GM23338 (cell line): ENCODE measurements around the gene PCCB. TPM values are rescaled to one million over a fixed set of nuclear protein-coding genes. Genes with fewer than 3 reads are reported as not detected.

ENCODE experiments used
- ATAC-seq: fragments of 200-7000 bp; cut with Tn5 transposase; 3 replicates; pipeline ENCODE4 v1.9.1; 2020
- DNase-seq: peaks from one replicate; pipeline ENCODE4 v3.0.0-alpha.2; 2015; ENCODE audit warnings: low spot score
- H2AFZ ChIP-seq: fragments of 200-600 bp; sonication (generic); 2 replicates; pipeline ENCODE4 v1.8.0; 2016; ENCODE audit warnings: antibody characterized with exemption, mild to moderate bottlenecking, moderate library complexity
- H3F3A ChIP-seq: fragments of 200-600 bp; sonication (generic); replicated peaks from 2 replicates; pipeline ENCODE4 v1.8.0; 2017; ENCODE audit warnings: antibody characterized with exemption, mixed run types, low read depth
- H3K27ac ChIP-seq: fragments of 200-600 bp; sonication (generic); 2 replicates; pipeline ENCODE4 v1.6.1; 2016; ENCODE audit warnings: low read depth
- H3K27me3 ChIP-seq: fragments of 200-600 bp; sonication (generic); 2 replicates; pipeline ENCODE4 v1.8.0; 2016; ENCODE audit warnings: mild to moderate bottlenecking, mixed run types, moderate library complexity; ENCODE audit not compliant: insufficient read depth
- H3K36me3 ChIP-seq: fragments of 200-600 bp; sonication (generic); 2 replicates; pipeline ENCODE4 v1.8.0; 2016; ENCODE audit warnings: mild to moderate bottlenecking; ENCODE audit not compliant: insufficient read depth
- H3K4me1 ChIP-seq: fragments of 200-600 bp; sonication (generic); 2 replicates; pipeline ENCODE4 v1.8.0; 2016; ENCODE audit warnings: mild to moderate bottlenecking, moderate library complexity; ENCODE audit not compliant: insufficient read depth
- H3K4me2 ChIP-seq: fragments of 200-600 bp; sonication (generic); 2 replicates; pipeline ENCODE4 v1.7.1; 2017; ENCODE audit warnings: mixed run types
- H3K4me3 ChIP-seq: fragments of 200-600 bp; sonication (generic); 2 replicates; pipeline ENCODE4 v1.6.1; 2016; ENCODE audit warnings: mixed run types
- H3K79me2 ChIP-seq: fragments of 200-600 bp; sonication (generic); replicated peaks from 2 replicates; pipeline ENCODE4 v1.8.0; 2017; ENCODE audit warnings: mild to moderate bottlenecking; ENCODE audit not compliant: insufficient read depth
- H3K9me2 ChIP-seq: fragments of 200-600 bp; sonication (generic); 2 replicates; pipeline ENCODE4 v1.8.0; 2017; ENCODE audit not compliant: insufficient read depth
- H4K20me1 ChIP-seq: fragments of 200-600 bp; sonication (generic); replicated peaks from 2 replicates; pipeline ENCODE4 v1.8.0; 2017; ENCODE audit warnings: mild to moderate bottlenecking; ENCODE audit not compliant: insufficient read depth
- H3K27ac Mint-ChIP-seq: 2 replicates; pipeline ENCODE4 v1.8.0; 2020; ENCODE audit warnings: inconsistent platforms, mild to moderate bottlenecking, moderate library complexity, mixed read lengths
- H3K27me3 Mint-ChIP-seq: 3 replicates; pipeline ENCODE4 v1.8.0; 2022; ENCODE audit warnings: low read depth, mild to moderate bottlenecking, moderate library complexity, mixed read lengths, inconsistent platforms; ENCODE audit not compliant: insufficient read depth, poor library complexity
- H3K36me3 Mint-ChIP-seq: 3 replicates; pipeline ENCODE4 v1.8.0; 2021; ENCODE audit warnings: low read depth, mild to moderate bottlenecking, inconsistent platforms, moderate library complexity, mixed read lengths
- H3K4me1 Mint-ChIP-seq: 3 replicates; pipeline ENCODE4 v1.8.0; 2020; ENCODE audit warnings: mild to moderate bottlenecking, inconsistent platforms, mixed read lengths
- H3K4me3 Mint-ChIP-seq: 3 replicates; pipeline ENCODE4 v1.8.0; 2021; ENCODE audit warnings: moderate library complexity, mild to moderate bottlenecking, inconsistent platforms, mixed read lengths
- H3K9me3 Mint-ChIP-seq: 3 replicates; pipeline ENCODE4 v1.8.0; 2020; ENCODE audit warnings: moderate library complexity, mild to moderate bottlenecking, inconsistent platforms, mixed read lengths
- STAT1 ChIP-seq: IDR thresholded peaks from one replicate; pipeline ENCODE4 v1.6.1; 2016; ENCODE audit warnings: antibody characterized with exemption; ENCODE audit not compliant: unreplicated experiment
- ZNF114 ChIP-seq: fragments of 250-450 bp; sonication (Bioruptor Pico); IDR thresholded peaks from 2 replicates; pipeline ENCODE4 v1.5.0; 2020; ENCODE audit warnings: mild to moderate bottlenecking, moderate library complexity
- ZNF331 ChIP-seq: fragments of 250-450 bp; sonication (Bioruptor Pico); IDR thresholded peaks from 2 replicates; pipeline ENCODE4 v1.5.0; 2020; ENCODE audit warnings: low read depth, mild to moderate bottlenecking, moderate library complexity
- polyA plus RNA-seq: library from polyadenylated mRNA; unstranded; fragments of >200 nt; fragmentation: Nextera tagmentation; extraction: Ambion mirVana; gene quantifications from 2 replicates; pipeline ENCODE4 v1.2.1, GENCODE V29; 2016
- total RNA-seq: library from RNA; depleted of rRNA; stranded (reverse); fragments of >200 nt; shearing (Covaris generic); gene quantifications from 2 replicates; pipeline ENCODE4 v1.2.3, GENCODE V29; 2014; rRNA removed

PCCB gene
- total and polyA plus RNA-seq, 2 experiments from 2014 or later = 42.7 to 76.8 TPM

DNA sequence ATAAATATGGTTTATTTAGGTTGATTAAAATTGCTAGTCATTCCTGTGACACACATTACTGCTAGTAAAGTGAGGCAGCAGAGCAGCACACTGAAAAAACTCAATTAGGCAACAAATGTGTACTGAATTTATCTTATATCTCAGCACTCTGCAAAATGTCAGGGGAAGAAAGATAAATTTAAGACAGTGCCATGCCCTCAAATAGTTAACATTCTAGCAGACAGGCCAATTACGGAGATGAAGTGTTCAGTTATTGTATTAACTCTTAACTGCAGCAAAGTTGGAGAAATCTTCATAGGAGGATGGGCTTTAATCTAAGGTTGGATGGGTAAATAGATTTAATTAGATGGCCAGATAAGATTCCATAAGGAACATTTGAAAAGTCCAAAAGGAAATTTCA lies 127.9 kb downstream of the PCCB start:
- no peaks in the 10 kb centered on the region for H3K27me3 ChIP-seq
- no peak overlapping the region for H3K4me3 ChIP-seq
- Mint-ChIP-seq H3K9me3 (peaks cover 5% of the 10 kb centered on the region; the same call in 1 of the 3 replicates), H3K27ac (no peak overlapping the region), H3K4me1 (no peaks in the 10 kb centered on the region), H3K36me3 (peaks cover 11% of the 10 kb centered on the region), H3K4me3 (no peak overlapping the region), H3K27me3 (no peaks in the 10 kb centered on the region)
- H3K9me2 ChIP-seq = no peaks in the 10 kb centered on the region
- no peak overlapping the region for H2AFZ ChIP-seq
- no peak overlapping the region for H3K27ac ChIP-seq
- H4K20me1 ChIP-seq = no peaks in the 10 kb centered on the region
- DNase-seq = no peak
- H3K4me2 ChIP-seq = no peak overlapping the region
- no peaks in the 10 kb centered on the region for H3K79me2 ChIP-seq
- TF ChIP-seq ZNF114 (CRISPR knock-in tag) = no peak
- TF ChIP-seq STAT1 = no peak
- TF ChIP-seq ZNF331 = no peak
- ATAC-seq = no peak
- no peaks in the 10 kb centered on the region; the same call in 1 of the 2 replicates for H3K36me3 ChIP-seq
- H3F3A ChIP-seq = no peaks in the 10 kb centered on the region
- no peaks in the 10 kb centered on the region for H3K4me1 ChIP-seq

Other genes with a start within 250 kb of the PCCB start
- 39.1 and 50.6 TPM in 2 replicates for gene MSL2, start 54.0 kb upstream of the PCCB start, total RNA-seq
- gene MSL2, start 54.0 kb upstream of the PCCB start, polyA plus RNA-seq = 6.7 and 7.5 TPM in 2 replicates